ENCODE data around the gene GRIP2.

GRCh38 chr3:14535616-14536015, 4.5 kb downstream of the GRIP2 start:
- no peak for TF ChIP-seq CTCF (IDR thresholded peaks at IDR 0.05; ENCODE audit: low read length)
- no peak for TF ChIP-seq EZH2 (optimal IDR thresholded peaks at IDR 0.05; ENCODE audit: low read depth, low read length)
